Activated naive CD4-positive, alpha-beta T cell treated with anti-CD3 and anti-CD28 coated beads, Interleukin-2, amount 50 U/mL, for 16 hours (primary cell): ENCODE results near the gene DGKH.
A peak's percentile ranks its signal among the peaks of the same experiment; 100 is the strongest.
"Not testable (repeated sequence)": the region's sequence is repeated elsewhere in the genome, so short reads cannot be mapped to it uniquely, and the experiment has no call there.

Source experiments
- DNase-seq: peaks from one replicate; pipeline ENCODE4 v3.0.0-alpha.2; 2020

DGKH gene

DNA sequence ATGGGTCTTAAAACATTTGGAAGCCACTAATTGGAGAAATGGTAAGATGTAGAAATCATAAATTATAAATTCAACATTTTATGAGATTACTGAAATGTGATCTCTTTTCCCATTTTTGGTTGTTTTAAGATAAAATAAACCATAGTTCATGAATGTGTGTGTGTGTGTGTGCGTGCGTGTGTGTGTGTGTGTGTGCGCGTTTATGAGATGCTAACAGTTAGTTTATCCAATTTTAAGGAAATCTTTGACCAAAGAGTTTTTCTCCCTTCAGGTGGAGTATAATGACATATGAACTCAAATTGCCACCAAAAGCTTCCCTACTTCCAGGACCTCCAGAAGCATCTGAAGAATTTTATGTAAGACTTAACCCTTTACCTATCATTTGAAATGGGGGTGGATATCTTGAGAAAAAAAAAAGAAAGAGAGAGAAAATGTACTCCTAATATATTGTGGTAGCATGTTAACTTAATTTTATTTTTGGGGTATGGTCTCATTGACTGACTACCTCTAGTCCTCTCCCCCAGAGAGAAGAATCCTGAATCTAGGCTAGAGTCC, 125.4 kb downstream of the DGKH start:
- no peak for DNase-seq

DNA sequence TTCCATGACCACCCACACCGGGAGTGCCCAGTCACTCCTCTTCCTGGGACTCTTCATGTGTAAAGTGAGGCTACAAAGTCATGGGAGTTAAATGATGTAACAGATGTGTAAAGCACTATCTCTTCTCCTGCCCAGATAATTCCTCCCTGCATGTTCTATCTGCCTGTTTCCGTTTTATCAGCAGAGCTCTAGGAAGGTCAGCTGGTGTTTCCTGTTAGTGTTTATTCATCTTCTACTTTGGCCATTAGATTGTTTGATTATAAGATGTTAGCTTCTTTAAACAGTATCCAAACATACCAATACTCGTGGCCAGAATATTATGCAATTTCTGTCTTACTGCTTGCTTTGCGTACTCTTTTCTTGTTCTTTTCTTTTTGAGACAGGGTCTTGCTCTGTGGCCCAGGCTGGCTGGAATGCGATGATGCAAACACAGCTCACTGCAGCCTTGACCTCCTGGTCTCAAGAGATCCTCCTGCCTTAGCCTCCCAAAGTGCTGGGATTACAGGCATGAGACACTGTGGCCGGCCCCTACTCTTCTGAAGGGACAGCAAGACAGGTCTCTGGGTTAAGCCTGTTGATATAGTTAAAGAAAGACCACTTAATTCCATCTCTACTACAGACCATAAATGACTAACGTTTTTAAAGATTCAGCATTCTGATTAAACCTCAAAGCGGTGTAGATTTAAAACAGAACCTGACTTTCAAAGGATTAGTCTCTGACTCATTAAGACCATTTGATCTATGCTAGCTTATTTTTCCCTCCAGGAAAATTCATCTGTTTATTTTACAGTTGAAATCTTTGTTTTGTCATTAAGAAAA, 126.1 kb downstream of the DGKH start:
- DNase-seq, result no peak

DNA sequence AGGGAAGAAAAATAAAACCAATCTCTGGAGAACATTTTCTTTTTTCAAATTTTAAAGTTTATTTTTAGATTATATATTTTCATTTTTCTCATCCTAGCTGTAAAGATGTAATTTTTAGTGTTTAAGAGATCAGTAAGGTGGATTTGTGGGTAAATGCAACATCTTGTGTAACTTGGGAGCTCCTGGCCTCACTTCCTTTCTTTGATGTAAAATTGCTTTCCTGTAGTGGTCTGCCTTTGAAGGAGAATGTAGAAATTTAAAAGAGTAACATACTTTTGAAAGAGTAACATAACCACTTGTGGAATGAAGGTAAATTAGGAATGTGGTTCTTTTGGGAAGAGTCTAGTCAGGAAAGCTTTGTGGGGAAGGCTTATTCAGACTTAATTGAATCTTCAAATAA, 127.8 kb downstream of the DGKH start:
- DNase-seq, result no peak

DNA sequence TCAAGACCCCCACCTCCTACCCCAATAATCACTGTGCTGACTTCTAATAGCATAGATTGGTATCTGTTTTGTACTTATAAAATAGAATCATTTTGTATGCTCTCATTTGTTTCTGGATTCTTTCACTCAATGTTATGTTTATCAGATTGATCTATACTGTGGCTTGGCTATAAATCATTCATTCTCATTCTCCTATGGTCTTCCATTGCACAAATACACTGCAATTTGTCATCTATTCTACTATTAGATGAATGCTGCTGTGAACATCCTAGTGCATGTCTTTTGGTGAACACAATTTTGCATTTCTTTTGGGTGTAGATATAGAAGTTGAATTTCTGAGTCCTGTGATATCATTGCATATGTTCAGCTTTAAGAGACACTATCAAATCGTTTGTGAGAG, 128.7 kb downstream of the DGKH start:
- DNase-seq, result no peak

DNA sequence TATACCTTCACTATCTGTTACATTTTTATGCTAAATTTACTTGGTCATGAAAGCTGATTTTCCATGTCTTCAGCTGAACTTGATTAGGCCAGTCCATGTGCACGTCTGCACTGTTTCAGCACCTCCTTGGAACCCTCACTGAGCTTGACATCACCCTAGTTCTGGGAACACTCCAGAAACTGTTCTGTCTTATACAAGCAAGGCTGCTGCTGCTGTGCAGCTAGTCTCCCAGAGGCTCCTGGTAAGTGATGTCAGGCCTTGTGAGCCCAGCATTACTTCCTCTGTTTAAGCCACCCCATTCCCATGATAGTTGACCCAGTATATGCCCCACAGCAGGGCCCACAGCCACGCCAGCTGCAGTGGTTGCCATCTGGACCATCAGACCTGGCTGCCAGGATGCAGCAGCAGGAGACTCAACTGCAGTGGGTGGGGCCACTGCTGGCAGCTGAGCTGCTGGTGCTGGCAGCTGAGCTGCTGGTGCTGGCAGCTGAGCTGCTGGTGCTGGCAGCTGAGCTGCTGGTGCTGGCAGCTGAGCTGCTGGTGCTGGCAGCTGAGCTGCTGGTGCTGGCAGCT, 133.0 kb downstream of the DGKH start:
- no peak for DNase-seq

DNA sequence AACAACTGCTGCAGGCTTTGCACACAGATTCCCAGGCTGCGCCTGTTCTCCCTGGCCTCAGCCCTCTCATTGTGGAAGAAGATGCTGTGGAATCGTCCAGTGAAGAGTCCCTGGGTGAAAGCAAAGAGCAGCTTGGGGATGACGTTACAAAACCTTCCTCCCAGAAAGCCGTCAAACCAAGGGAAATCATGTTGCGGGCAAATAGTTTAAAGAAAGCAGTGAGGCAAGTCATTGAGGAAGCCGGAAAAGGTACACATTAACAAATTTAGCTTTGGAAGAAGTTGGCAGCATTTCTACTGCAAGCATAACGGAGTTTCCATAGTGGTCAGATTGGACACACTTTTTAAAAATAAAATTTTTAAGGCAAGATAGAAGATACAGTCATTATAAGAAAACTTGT, 140.6 kb downstream of the DGKH start:
- no peak for DNase-seq

DNA sequence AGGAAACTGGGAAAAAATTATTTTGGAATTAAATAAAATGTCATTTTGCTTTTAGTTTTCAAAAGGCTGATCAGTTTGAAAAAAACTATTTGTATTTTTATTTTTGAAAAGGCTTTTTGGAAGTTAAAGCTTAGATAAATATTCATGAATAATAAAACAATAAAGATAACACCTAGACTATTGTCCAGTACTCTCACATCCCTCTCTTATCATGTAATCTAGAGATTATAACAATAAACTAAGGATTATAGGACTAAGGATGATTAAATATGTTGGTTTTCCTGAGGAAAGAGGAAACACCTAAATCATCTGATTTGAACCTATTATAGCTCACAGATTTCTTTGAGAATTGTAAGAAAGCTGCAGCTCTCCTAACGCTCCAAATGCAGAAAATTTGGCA, 142.1 kb downstream of the DGKH start:
- no peak for DNase-seq

DNA sequence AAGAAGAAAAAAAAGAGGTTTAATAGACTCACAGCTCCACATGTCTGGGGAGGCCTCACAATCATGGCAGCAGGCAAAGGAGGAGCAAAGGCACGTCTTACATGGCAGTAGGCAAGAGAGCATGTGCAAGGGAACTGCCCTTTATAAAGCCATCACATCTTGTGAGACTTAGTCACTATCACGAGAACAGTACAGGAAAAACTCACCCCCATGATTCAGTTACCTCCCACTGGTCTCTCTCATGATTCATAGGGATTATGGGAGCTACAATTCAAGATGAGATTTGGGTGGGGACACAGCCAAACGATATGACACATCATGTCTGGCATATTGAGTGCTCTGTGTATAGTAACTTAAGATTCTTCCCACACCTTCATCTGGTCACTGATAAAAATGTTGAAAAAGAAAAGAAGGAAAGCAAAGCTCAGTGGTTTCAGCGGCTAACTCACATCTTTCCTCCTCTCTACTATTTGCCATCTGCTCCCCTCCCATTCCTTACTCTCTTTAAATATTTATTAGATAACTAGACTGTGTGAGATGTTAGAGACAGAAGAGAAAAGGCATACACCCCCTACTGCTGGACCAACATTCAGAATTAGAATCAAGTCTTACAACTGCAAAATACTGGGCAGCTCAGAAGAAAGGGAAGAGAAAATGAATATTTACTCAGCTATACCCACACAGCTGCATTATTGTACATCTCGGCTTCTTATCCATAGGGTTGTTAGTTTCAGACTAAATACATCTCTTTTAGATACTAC, 163.4 kb downstream of the DGKH start:
- DNase-seq, result no peak

DNA sequence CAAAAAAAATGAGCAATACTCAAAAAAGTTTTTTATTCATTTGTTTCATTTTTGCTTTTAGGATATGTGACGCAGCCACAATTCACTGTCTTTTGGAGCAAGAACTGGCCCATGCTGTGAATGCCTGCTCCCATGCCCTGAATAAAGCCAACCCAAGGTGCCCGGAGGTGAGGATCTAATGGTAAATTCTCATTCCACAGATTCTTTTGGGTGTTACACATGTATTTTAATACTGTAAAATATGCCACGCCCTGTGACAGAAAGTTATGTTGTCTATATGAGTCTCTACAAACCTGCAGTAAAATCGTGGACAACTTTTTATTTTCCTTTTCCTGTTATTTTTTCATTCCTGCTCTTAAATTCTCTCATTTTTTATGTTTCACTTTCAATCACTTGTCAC, 166.0 kb downstream of the DGKH start:
- DNase-seq, result no peak

DNA sequence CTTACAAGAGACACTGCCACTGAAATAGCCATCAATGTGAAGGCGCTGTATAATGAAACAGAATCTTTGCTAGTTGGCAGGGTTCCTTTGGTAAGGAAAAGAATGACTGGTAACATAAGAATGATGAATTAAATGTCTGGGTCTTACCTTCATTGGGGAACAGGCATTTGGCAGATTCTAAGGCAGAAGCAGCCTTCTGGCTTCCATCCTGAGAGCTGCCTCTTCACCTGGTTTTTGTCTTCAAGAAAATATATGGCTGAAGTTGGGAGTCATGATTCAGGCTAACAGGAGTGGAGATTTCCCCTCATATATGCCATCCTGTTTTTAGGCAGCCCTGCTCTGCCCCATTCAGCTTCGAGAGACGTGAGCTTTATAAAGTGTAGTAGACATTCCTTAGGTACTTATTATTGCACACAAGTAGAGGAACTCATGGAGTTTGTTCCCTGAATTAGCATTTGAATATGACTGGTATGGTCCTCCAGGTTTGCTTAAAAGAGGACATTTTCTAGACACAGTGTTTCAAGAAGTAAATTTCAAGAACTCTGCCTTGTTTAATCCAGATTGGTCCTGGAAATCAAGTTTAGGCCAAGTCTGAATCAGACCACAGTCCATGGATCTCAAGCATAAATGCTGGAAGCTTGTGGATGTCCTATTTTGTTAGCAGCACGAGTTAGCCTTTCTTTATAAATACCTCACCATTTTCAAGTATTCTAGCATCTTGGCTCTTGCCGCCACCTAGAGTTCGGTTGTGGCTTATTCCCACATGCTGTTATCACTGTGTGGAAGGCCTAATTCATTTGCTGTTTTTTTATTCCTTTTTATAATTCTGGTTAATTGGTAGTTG, 167.4 kb downstream of the DGKH start:
- peak; percentile 12 for DNase-seq

DNA sequence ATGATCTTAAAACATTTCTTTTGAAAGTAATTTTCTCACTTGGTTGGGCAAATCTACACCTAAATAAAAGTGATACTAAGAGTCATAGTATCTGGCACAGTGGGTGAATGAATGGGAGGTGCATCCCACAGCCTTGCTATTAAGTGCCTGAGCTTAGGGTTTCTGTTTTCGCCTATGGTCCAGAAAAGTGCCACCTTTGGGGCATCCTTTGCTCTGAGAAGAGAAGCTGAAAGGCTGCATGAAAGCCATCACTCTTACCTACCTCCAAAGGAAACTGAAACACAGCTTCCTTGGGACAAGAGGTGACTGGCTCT, 167.9 kb downstream of the DGKH start:
- no peak for DNase-seq

DNA sequence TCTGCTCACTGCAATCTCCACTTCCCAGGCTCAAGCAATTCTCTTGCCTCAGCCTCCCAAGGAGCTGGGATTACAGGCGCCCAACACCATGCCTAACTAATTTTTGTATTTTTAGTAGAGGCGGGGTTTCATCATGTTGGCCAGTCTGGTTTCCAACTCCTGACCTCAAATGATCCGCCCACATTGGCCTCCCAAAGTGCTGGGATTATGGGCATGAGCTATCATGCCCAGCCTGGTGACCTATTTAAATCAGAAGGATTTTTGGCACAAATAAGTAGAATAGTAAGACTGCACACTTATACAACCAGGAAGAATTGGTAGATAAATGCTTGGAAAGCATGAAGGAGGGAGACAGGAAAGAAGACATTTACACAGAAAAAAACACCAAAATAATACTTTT, 170.1 kb downstream of the DGKH start:
- no peak for DNase-seq

DNA sequence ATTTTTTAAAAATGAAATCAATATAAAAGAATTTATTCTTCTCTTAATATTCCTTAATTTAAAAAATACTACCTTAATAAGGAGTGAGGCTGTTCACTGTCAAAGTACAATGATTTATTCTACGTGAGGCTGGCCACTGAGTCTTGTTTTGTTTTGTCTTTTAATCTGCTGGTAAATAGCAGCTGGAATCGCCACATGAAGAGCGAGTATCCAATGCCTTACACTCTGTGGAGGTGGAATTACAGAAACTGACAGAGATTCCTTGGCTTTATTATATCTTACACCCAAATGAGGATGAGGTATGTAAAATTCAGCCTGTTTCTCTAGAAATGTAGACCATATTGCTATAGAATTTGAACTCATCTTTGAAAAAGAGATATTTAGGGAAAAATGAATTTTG, 170.6 kb downstream of the DGKH start:
- no peak for DNase-seq

DNA sequence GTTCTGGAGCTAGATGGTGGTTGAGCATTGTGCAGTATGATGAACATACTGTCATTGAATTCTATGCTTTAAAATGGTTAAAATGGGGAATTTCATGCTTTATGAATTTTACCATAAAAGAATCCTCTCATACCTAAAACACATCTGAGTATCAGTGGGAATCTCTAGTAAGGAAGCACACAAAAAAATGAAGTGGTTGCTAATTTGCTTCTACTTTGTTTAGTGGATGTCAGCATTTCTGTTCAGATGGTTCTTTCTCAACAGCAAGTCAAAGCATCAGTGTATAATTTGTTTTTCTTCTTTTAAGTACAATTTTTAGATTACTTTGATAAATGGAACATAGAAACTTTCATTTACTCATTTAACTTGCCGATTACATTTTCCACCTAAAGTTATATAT, 171.4 kb downstream of the DGKH start:
- DNase-seq, result no peak

DNA sequence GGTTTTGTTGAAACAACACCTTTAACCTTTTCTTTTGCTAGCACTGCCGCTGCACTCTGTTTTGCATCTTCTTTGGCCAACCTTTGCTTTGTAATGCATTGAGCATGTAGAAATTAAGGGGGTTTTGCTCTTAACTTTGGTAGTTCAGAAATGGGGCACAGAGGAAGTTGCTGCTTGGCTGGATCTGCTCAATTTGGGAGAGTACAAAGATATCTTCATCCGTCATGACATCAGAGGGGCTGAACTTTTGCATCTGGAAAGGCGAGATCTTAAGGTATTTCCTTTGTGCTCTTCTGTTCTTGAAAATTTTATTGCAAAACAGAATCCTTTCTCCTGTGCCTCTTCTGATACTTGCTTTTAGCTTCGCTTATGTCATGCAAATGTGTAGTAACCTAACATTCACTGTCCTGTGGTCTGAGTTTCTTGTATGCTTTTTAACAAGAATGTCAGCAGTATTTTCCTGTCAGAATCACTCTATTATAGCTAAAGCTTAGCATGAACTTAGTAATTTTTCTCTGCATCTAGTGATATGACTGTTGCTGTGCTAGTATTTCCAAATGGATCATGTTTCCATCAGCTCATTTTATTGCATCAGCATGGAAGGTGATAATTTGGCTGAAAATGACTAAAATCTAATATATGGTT, 172.8 kb downstream of the DGKH start:
- DNase-seq, result no peak

DNA sequence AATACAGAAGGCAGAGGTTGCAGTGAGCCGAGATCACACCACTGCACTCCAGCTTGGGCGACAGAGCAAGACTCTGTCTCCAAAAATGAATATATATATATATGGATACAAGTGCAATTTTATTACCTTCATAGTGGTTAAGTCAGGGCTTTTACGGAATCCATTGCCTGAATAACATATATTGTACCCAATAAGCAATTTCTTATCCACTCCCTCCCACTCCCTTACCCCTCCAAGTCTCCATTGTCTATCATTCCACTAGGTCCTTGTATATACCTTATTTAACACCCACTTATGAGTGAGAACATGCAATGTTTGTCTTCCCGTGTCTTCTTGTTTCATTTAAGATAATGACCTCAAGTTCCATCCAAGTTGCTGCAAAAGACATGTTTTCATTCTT, 175.2 kb downstream of the DGKH start:
- no peak for DNase-seq

DNA sequence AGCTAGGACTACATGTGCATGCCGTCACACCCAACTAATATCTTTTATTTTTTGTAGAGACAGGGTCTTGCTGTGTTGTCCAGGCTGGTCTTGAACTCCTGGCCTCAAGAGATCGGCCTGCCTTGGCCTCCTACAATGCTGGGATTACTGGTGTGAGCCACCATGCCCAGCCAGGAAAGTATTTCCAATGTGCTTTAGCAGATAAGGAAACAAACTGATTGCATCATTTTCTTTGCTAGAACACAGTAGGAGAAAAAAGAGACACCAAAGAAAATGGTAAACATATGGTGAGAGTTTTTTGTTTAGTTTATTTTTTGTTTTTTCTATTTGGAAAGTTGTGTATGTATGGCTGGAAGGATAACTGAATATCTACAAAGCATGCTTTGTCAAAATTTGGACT, 176.6 kb downstream of the DGKH start:
- DNase-seq, result no peak

DNA sequence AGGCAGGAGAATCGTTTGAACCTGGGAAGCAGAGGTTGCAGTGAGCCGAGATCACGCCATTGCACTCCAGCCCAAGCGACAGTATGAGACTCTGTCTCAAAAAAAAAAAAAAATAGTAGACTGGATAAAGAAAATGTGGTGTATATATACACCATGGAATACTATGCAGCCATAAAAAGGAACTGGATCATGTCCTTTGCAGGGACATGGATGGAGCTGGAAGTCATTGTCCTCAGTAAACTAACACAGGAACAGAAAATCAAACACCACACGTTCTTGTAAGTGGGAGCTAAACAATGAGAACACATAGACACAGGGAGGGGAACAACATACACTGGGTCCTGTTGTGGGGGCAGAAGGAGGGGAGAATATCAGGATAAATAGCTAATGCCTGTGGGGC, 178.3 kb downstream of the DGKH start:
- not testable (repeated sequence) for DNase-seq

DNA sequence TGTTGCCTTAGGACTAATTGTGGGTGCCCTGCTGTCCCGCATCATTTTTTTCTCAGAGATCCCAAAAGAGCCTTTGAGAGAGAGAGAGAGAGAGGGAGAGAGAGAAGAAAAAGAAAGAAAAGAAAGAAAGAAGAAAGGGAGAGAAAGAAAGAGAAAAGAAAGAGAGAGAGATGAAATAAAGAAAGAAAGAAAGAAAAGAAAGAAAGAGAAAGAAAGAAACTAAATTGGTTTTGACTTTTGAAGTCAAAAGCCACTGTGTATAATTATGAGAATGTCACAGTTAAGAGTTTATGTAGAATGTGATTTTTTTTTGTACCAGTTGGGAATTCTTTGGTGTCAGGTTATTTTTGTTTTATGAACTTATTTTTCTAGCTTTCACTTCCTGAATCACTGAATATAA, 180.1 kb downstream of the DGKH start:
- DNase-seq, result no peak

DNA sequence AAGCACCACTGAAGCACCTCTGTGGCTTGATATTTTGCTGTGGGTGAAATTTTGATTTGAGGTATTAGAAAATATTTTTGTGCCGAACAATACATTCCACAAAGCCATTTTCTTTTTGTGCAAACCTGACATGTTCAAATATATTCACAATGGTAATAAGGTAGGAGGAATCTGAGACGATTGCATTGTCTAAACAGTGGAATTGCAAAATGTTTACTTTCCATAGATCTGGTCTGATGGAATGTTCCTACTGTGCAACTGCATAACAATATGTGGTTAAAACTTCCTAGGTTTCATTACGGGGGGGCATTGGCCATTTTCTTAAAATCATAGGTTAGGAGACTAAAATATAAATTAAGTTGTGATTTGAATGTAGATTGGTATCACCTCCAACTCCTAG, 180.8 kb downstream of the DGKH start:
- DNase-seq, result no peak

DNA sequence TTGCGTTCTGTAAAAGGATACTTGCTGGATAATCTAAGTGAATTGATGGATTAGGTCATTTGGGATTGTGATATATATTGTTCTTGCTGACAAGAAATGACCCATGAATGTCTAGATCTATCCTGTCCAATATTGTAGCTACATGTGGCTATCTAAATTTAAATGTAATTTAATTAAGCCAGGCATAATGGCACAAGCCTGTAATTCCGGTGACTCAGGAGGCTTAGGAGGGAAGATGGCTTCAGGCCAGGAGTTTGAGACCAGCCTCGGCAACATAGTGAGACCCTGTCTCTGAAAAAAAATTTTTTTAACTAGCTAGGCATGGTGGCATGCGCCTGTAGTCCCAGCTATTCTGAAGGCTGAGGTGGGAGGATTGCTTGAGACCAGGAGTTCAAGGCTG, 184.2 kb downstream of the DGKH start:
- DNase-seq, result no peak

DNA sequence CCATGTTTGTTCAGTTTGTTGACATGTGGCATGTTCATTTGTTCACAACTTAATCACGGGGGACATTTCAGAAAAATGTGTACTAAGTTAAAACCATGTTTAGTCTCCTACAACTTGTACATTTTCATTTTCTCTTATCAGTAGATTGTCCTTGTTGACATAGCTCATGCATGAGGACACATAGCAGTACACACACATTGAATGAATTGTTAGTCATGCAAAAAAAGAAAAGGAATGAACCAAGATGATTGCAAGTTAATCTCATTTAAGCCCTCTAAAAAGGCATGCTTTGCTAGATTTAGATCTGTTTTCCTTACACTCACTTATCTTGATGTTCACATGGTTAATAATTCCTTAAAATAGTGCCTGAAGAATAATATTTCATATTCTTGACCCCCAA, 185.3 kb downstream of the DGKH start:
- no peak for DNase-seq

DNA sequence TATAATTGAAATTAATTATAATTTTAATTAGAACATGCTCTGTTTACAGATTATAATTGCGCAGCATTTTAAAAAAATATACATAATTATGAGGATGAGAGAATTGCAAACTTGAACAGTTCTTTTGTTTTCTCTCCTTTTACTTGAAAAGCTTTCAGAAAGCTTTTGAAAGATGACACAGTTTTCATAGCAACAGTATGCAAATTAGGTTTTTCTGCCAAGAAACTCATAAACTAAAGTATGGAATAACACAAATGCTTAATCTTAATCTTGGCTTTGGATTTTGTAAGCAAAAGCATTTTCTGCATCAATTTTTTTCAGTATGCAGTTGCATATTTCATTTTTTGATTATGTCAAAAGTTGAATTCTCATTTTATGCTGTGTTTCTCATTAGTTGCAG, 190.7 kb downstream of the DGKH start:
- DNase-seq, result no peak
